SJSA1 (cell line): ENCODE results near the gene KLF11. TPM values are rescaled to one million over a fixed set of nuclear protein-coding genes. Genes with fewer than 3 reads are reported as not detected.
"Not testable (repeated sequence)": the region's sequence is repeated elsewhere in the genome, so short reads cannot be mapped to it uniquely, and the experiment has no call there.

ENCODE experiments used
- DNase-seq, 2 experiments: peaks; one replicate each; pipeline ENCODE4 v3.0.0-alpha.2; 2015 to 2020; ENCODE audit warnings: low spot score in 2 of 2, low read depth in 1 of 2
- H3K27ac ChIP-seq: fragments of 250-450 bp; sonication (Bioruptor Pico); 2 replicates; pipeline ENCODE4 v1.5.1; 2020; ENCODE audit warnings: mild to moderate bottlenecking, moderate library complexity
- H3K27me3 ChIP-seq: fragments of 250-450 bp; sonication (Bioruptor Pico); replicated peaks from 2 replicates; pipeline ENCODE4 v1.5.1; 2020; ENCODE audit warnings: mild to moderate bottlenecking, moderate library complexity
- H3K36me3 ChIP-seq: fragments of 250-450 bp; sonication (Bioruptor Pico); 2 replicates; pipeline ENCODE4 v1.5.1; 2020; ENCODE audit warnings: mild to moderate bottlenecking
- H3K4me1 ChIP-seq: fragments of 250-450 bp; sonication (Bioruptor Pico); replicated peaks from 2 replicates; pipeline ENCODE4 v1.6.1; 2021; ENCODE audit warnings: mild to moderate bottlenecking
- H3K4me3 ChIP-seq: fragments of 250-450 bp; sonication (Bioruptor Pico); 2 replicates; pipeline ENCODE4 v1.5.1; 2020; ENCODE audit warnings: mild to moderate bottlenecking
- H3K9me3 ChIP-seq: fragments of 250-450 bp; sonication (Bioruptor Pico); replicated peaks from 2 replicates; pipeline ENCODE4 v1.5.1; 2020; ENCODE audit warnings: mild to moderate bottlenecking
- total RNA-seq: library from RNA; depleted of rRNA; stranded (reverse); fragments of >200 nt; shearing (Covaris generic); gene quantifications from 2 replicates; pipeline ENCODE4 v1.2.3, GENCODE V29; 2014; rRNA removed

Gene KLF11
- total RNA-seq, 1 experiment from 2014 or later: 13.6 TPM

DNA sequence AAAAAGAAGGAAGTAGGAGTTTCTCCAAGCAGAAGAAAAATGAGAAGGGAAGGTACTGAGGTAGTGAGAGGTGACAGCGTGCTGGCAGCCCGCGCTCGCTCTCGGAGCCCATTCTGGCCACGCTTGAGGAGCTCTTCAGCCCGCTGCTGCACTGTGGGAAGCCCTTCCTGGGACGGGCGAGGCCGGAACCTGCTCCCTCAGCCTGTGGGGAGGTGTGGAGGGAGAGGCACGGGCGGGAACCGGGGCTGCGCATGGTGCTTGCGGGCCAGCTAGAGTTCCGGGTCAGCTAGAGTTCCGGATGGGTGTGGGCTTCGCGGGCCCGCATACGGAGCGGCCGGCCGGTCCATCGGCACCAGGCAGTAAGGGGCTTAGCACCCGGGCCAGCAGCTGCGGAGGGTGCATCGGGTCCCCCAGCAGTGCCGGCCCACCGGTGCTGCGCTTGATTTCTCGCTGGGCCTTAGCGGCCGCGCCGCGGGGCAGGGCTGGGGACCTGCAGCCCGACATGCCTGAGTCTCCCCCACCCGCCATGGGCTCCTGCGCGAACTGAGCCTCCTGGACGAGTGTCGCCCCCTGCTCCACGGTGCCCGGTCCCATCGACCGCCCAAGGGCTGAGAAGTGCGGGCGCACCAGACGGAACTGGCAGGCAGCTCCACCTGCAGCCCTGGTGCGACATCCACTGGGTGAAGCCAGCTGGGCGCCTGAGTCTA is 48.0 kb downstream of the KLF11 start:
- Histone ChIP-seq H3K4me1 (no peaks in the 10 kb centered on the region), H3K4me3 (no peak overlapping the region), H3K27me3 (peaks cover 4% of the 10 kb centered on the region; the same call in 1 of the 2 replicates), H3K27ac (no peak overlapping the region), H3K36me3 (no peaks in the 10 kb centered on the region), H3K9me3 (peaks cover 8% of the 10 kb centered on the region; the same call in 1 of the 2 replicates)
- DNase-seq: no peak

DNA sequence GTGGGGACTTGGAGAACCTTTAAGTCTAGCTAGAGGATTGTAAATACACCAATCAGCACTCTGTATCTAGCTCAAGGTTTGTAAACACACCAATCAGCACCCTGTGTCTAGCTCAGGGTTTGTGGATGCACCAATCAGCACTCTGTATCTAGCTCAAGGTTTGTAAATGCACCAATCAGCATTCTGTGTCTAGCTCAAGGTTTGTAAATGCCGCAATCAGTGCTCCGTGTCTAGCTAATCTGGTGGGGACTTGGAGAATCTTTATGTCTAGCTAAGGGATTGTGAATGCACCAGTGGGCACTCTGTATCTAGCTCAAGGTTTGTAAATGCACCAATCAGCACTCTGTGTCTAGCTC is 48.5 kb downstream of the KLF11 start:
- H3K4me3 ChIP-seq, H3K27ac ChIP-seq, H3K36me3 ChIP-seq, H3K9me3 ChIP-seq, DNase-seq, H3K4me1 ChIP-seq, H3K27me3 ChIP-seq: not testable (repeated sequence)

GRCh38 chr2:10094271-10094814 is 51.0 kb downstream of the KLF11 start:
- H3K27ac ChIP-seq: no peak overlapping the region
- peaks cover 4% of the 10 kb centered on the region; the same call in 1 of the 2 replicates for H3K27me3 ChIP-seq
- peaks cover 9% of the 10 kb centered on the region for H3K4me1 ChIP-seq
- no peaks in the 10 kb centered on the region for H3K36me3 ChIP-seq
- H3K4me3 ChIP-seq: no peak overlapping the region
- H3K9me3 ChIP-seq: peaks cover 8% of the 10 kb centered on the region; the same call in 1 of the 2 replicates
- no peak for DNase-seq

GRCh38 chr2:10095175-10095574 is 51.8 kb downstream of the KLF11 start:
- H3K36me3 ChIP-seq: no peaks in the 10 kb centered on the region
- H3K4me3 ChIP-seq: no peak overlapping the region
- peaks cover 8% of the 10 kb centered on the region; the same call in 1 of the 2 replicates for H3K9me3 ChIP-seq
- H3K4me1 ChIP-seq: peaks cover 9% of the 10 kb centered on the region
- H3K27me3 ChIP-seq: no peaks in the 10 kb centered on the region; the same call in 1 of the 2 replicates
- no peak for DNase-seq
- H3K27ac ChIP-seq: no peak overlapping the region

- H3K27ac ChIP-seq: no peak overlapping the region
- H3K4me1 ChIP-seq: peaks cover 9% of the 10 kb centered on the region
- H3K4me3 ChIP-seq: no peak overlapping the region
- H3K27me3 ChIP-seq: no peaks in the 10 kb centered on the region
- peaks cover 3% of the 10 kb centered on the region; the same call in 1 of the 2 replicates for H3K9me3 ChIP-seq
- no peaks in the 10 kb centered on the region for H3K36me3 ChIP-seq
- no peak for DNase-seq
Measured at GRCh38 chr2:10096641-10097040, 53.3 kb downstream of the KLF11 start.

DNA sequence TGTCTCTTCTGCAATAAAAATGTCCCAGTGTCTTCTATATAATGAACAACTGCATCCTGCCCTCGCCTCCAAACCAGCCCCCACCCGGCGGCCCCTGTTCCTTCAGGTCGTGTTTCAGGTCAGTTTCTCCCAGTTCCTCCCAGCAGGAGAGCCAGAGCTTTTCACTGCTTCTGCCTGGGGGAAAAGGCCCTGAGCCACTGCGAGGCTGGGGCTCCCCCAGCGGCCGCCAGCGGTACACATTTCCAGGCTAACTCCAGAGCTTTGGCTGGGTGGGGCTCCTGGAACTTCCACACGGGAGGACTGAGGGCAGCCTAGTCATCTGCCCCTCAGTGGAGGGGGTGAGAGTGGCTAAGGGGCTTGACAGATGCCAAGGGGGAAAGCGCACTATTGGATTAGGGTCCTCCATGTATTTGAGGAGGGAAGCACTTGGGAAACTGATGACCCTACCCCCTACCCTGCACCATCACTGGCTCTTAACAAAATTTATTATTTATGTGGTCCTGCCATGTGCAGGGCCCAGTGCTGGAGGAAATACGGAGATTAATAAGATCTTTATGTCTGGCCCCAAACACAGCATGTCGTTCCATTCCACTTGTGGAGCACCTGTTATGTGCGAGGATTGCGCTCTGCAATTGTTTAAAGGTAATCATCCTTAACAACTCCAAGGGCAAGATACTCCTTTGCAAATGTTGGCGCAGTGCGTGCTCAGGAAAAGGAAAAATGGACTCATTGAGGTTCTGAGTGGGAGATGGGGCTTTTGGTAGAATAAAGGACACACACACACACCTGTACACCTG is 54.2 kb downstream of the KLF11 start:
- no peak overlapping the region for H3K27ac ChIP-seq
- H3K36me3 ChIP-seq: no peaks in the 10 kb centered on the region
- peak; percentile 62 to 74 for DNase-seq

GRCh38 chr2:10101491-10101890 is 58.1 kb downstream of the KLF11 start:
- Histone ChIP-seq H3K9me3 (no peaks in the 10 kb centered on the region), H3K27me3 (no peaks in the 10 kb centered on the region), H3K4me1 (peaks cover 9% of the 10 kb centered on the region), H3K4me3 (no peak overlapping the region), H3K27ac (no peak overlapping the region), H3K36me3 (no peaks in the 10 kb centered on the region)
- no peak for DNase-seq

More for the DNA sequence above, 54.2 kb downstream of the KLF11 start:
- Histone ChIP-seq H3K27me3 (no peaks in the 10 kb centered on the region), H3K9me3 (no peaks in the 10 kb centered on the region), H3K4me1 (peaks cover 9% of the 10 kb centered on the region), H3K4me3 (no peak overlapping the region)

DNA sequence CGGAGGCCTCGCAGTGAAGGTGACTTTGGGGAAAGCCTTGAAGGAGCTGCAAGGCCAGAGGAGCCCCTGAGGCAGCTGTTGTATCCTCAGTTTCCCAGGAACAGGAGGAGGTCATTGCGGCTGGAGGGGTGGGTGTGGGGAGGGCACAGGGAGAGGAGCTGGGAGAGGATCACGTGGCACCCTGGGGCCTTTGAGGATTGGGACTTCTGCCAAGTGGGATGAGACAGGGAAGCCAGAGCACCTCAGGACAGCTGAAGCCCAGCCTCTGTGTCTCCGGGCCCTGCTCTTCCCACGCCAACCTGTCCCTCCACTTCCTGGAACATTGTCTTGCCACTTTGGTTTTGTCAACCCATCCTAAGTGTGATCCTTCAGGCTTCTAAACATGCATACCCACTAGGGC is 59.8 kb downstream of the KLF11 start:
- Histone ChIP-seq H3K4me3 (no peak overlapping the region), H3K9me3 (no peaks in the 10 kb centered on the region), H3K4me1 (no peaks in the 10 kb centered on the region), H3K27me3 (no peaks in the 10 kb centered on the region), H3K36me3 (no peaks in the 10 kb centered on the region), H3K27ac (no peak overlapping the region)
- DNase-seq: no peak

Other genes with a start within 250 kb of the KLF11 start
- gene TAF1B, start 200.1 kb upstream of the KLF11 start, total RNA-seq: 35.6 and 73.8 TPM in 2 replicates
- gene GRHL1, start 91.9 kb upstream of the KLF11 start, total RNA-seq: 1.3 and 2.3 TPM in 2 replicates
- 13.7 and 21.3 TPM in 2 replicates for gene CYS1, start 36.9 kb downstream of the KLF11 start, total RNA-seq
- 180 and 209 TPM in 2 replicates for gene RRM2, start 79.2 kb downstream of the KLF11 start, total RNA-seq